ENCODE data around the gene NDUFS7. TPM values are rescaled to one million over a fixed set of nuclear protein-coding genes. Genes with fewer than 3 reads are reported as not detected.

NDUFS7 gene
- total RNA-seq, 1 experiment from 2014 or later, result 60.3 TPM

DNA sequence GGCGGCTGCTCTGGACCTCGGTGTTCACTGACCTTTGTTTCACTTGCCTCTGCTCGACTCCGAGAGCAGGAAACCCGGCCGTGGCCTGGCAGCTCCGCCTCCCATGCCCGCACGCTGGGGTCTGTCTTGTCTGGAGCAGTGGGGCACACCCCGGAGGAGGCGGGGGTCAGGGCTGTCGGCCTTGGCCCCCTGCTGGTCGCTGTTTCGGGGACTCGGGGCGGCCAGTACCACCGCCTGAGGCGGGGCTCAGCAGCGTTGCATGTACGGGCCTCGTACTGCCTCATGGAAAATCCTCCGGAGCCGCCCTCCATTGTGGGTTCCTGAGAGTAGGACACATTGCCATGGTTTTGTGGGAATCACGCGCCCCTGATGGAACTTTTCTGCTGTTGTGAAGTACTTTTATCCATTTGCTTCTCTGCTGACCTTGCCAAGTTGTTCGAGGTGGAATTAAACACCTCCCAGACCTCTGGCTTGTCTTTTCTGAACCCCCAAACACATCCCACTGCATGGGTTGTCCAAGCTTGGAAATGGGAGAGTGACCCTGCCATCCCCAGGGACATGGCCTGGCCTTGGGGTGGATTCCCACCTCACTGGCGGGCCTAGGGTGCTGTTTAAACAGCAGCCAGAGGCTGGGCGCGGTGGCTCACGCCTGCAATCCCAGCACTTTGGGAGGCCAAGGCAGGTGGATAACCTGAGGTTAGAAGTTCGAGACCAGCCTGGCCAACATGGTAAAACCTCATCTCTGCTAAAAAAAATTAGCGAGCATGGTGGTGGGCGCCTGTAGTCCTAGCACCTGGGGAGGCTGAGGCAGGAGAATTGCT is 5.5 kb upstream of the NDUFS7 start:
- H3K4me3 Mint-ChIP-seq (ENCODE audit: low read depth, unreplicated experiment), result no peak overlapping the region
- CTCF ChIA-PET, result no interaction called here

DNA sequence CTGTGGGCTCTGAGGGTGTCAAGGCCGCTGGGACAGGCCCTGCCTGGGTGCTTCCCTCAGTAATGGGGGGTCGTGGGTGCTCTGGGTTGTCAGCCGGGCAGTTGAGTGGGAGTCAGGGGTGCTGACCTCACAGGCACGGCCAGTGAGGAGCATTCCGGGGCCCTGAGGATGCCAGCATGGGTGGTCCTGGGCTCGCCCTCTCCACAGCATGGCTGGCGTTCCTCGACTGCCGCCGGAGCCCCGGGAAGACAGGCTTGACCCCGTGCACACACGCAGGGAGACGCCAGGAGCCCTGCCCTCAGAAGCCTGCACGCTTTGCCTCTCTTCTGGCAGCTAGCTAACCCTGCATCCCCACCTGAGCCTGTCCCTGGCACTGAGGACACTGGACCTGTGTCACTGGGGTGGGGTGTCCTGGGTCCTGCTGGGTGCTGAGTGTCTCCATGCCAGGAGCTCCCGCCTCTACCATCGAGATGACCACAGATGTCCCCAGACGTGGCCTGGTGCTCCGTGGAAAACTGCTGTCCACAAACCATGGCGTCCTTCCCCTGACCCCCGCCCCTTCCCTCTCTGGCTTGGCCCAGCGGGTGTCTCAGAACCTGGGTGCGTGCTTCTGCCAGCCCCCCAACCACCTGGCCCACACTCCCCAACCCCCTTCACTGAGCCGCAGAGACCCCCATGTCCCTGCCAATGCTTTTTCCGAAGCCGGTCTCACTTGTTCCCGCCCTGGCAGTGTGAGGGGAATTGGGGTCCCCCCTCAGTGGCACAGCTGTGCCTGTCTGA is 4.4 kb upstream of the NDUFS7 start:
- H3K4me1 Mint-ChIP-seq (ENCODE audit: low read depth, unreplicated experiment), result peaks cover 8% of the 10 kb centered on the region
- DNase-seq, result no peak
- peaks cover 8% of the 10 kb centered on the region for H3K27me3 Mint-ChIP-seq (ENCODE audit: unreplicated experiment)
- CTCF ChIA-PET, result no interaction called here
- H3K36me3 Mint-ChIP-seq (ENCODE audit: insufficient read depth, unreplicated experiment), result peaks cover 30% of the 10 kb centered on the region
- no peaks in the 10 kb centered on the region for H3K9me3 Mint-ChIP-seq (ENCODE audit: low read depth, unreplicated experiment)
- H3K27ac Mint-ChIP-seq (ENCODE audit: unreplicated experiment), result no peak overlapping the region
- BruUV-seq (replicated peaks), result no TSS peak
- TF ChIP-seq, protein P1, sequence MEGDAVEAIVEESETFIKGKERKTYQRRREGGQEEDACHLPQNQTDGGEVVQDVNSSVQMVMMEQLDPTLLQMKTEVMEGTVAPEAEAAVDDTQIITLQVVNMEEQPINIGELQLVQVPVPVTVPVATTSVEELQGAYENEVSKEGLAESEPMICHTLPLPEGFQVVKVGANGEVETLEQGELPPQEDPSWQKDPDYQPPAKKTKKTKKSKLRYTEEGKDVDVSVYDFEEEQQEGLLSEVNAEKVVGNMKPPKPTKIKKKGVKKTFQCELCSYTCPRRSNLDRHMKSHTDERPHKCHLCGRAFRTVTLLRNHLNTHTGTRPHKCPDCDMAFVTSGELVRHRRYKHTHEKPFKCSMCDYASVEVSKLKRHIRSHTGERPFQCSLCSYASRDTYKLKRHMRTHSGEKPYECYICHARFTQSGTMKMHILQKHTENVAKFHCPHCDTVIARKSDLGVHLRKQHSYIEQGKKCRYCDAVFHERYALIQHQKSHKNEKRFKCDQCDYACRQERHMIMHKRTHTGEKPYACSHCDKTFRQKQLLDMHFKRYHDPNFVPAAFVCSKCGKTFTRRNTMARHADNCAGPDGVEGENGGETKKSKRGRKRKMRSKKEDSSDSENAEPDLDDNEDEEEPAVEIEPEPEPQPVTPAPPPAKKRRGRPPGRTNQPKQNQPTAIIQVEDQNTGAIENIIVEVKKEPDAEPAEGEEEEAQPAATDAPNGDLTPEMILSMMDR (IDR thresholded peaks at IDR 0.05; ENCODE audit: unreplicated experiment), result no peak
- H3K4me3 Mint-ChIP-seq (ENCODE audit: low read depth, unreplicated experiment), result no peak overlapping the region
- intact Hi-C loops (cut with micrococcal nuclease; ENCODE audit: unreplicated experiment), result no loop called here

More for the DNA sequence above, 5.5 kb upstream of the NDUFS7 start:
- peaks cover 20% of the 10 kb centered on the region for H3K36me3 Mint-ChIP-seq (ENCODE audit: insufficient read depth, unreplicated experiment)
- no TSS peak for BruUV-seq (replicated peaks)
- no peak for DNase-seq
- H3K27me3 Mint-ChIP-seq (ENCODE audit: unreplicated experiment), result peaks cover 4% of the 10 kb centered on the region
- no peaks in the 10 kb centered on the region for H3K9me3 Mint-ChIP-seq (ENCODE audit: low read depth, unreplicated experiment)
- TF ChIP-seq, protein P1 (IDR thresholded peaks at IDR 0.05; ENCODE audit: unreplicated experiment), result no peak
- intact Hi-C loops (cut with micrococcal nuclease; ENCODE audit: unreplicated experiment), result no loop called here
- no peak overlapping the region for H3K27ac Mint-ChIP-seq (ENCODE audit: unreplicated experiment)
- peaks cover 3% of the 10 kb centered on the region for H3K4me1 Mint-ChIP-seq (ENCODE audit: low read depth, unreplicated experiment)

- peaks cover 31% of the 10 kb centered on the region for H3K36me3 Mint-ChIP-seq (ENCODE audit: insufficient read depth, unreplicated experiment)
- TF ChIP-seq, protein P1 (IDR thresholded peaks at IDR 0.05; ENCODE audit: unreplicated experiment), result no peak
- H3K4me3 Mint-ChIP-seq (ENCODE audit: low read depth, unreplicated experiment), result no peak overlapping the region
- no peak overlapping the region for H3K27ac Mint-ChIP-seq (ENCODE audit: unreplicated experiment)
- no TSS peak for BruUV-seq (replicated peaks)
- peaks cover 8% of the 10 kb centered on the region for H3K27me3 Mint-ChIP-seq (ENCODE audit: unreplicated experiment)
- intact Hi-C loops (cut with micrococcal nuclease; ENCODE audit: unreplicated experiment), result no loop called here
- peaks cover 8% of the 10 kb centered on the region for H3K4me1 Mint-ChIP-seq (ENCODE audit: low read depth, unreplicated experiment)
- no peaks in the 10 kb centered on the region for H3K9me3 Mint-ChIP-seq (ENCODE audit: low read depth, unreplicated experiment)
- CTCF ChIA-PET, result no interaction called here
- DNase-seq, result no peak
Observed at GRCh38 chr19:1379961-1380489, 3.7 kb upstream of the NDUFS7 start.

GRCh38 chr19:1382250-1382649 is 1.5 kb upstream of the NDUFS7 start:
- Mint-ChIP-seq H3K9me3 (ENCODE audit: low read depth, unreplicated experiment) (no peaks in the 10 kb centered on the region), H3K27ac (ENCODE audit: unreplicated experiment) (no peak overlapping the region), H3K36me3 (ENCODE audit: insufficient read depth, unreplicated experiment) (peaks cover 21% of the 10 kb centered on the region), H3K27me3 (ENCODE audit: unreplicated experiment) (peaks cover 8% of the 10 kb centered on the region), H3K4me1 (ENCODE audit: low read depth, unreplicated experiment) (peaks cover 8% of the 10 kb centered on the region), H3K4me3 (ENCODE audit: low read depth, unreplicated experiment) (no peak overlapping the region)
- CTCF ChIA-PET, result interaction anchor here (0.6 kb wide), 1 partner anchor 55 kb away, joined by 5 read pairs; no protein-coding TSS in a partner anchor
- intact Hi-C loops (cut with micrococcal nuclease; ENCODE audit: unreplicated experiment), result no loop called here
- no TSS peak for BruUV-seq (replicated peaks)
- DNase-seq, result no peak
- TF ChIP-seq, protein P1 (IDR thresholded peaks at IDR 0.05; ENCODE audit: unreplicated experiment), result no peak

All from Calu3 (cell line).